ENCODE results near the gene NEDD4.
"Not testable (repeated sequence)": the region's sequence is repeated elsewhere in the genome, so short reads cannot be mapped to it uniquely, and the experiment has no call there.

The NEDD4 gene

GRCh38 chr15:55821740-55822139, 171.7 kb downstream of the NEDD4 start:
- DNase-seq: not testable (repeated sequence)

- no peak for DNase-seq
These were observed 173.4 kb downstream of the NEDD4 start for GRCh38 chr15:55820043-55820442.

GRCh38 chr15:55819397-55820034, 173.9 kb downstream of the NEDD4 start:
- no peak for DNase-seq

- no peak for DNase-seq
These were observed 177.4 kb downstream of the NEDD4 start for GRCh38 chr15:55816017-55816416.

GRCh38 chr15:55802600-55803376, 190.6 kb downstream of the NEDD4 start:
- no peak for DNase-seq

- no peak for DNase-seq
These were observed 193.2 kb downstream of the NEDD4 start for GRCh38 chr15:55800216-55800615.

- peak; percentile 12 to 56 for DNase-seq
These were observed 193.9 kb downstream of the NEDD4 start for GRCh38 chr15:55799291-55800212.

GRCh38 chr15:55796321-55796965, 197.0 kb downstream of the NEDD4 start:
- no peak for DNase-seq

GRCh38 chr15:55795031-55795430, 198.4 kb downstream of the NEDD4 start:
- DNase-seq: no peak

GRCh38 chr15:55791551-55792400, 201.6 kb downstream of the NEDD4 start:
- DNase-seq: no peak

- peak in 1 of 2 experiments; percentile 24 for DNase-seq
These were observed 204.2 kb downstream of the NEDD4 start for GRCh38 chr15:55789066-55789660.

- no peak for DNase-seq
These were observed 207.1 kb downstream of the NEDD4 start for GRCh38 chr15:55786341-55786740.

- not testable (repeated sequence) for DNase-seq
These were observed 207.8 kb downstream of the NEDD4 start for GRCh38 chr15:55785593-55785992.

GRCh38 chr15:55784286-55784685, 209.1 kb downstream of the NEDD4 start:
- DNase-seq: no peak

- DNase-seq: no peak
These were observed 210.5 kb downstream of the NEDD4 start for GRCh38 chr15:55782901-55783300.

- no peak for DNase-seq
These were observed 213.1 kb downstream of the NEDD4 start for GRCh38 chr15:55780292-55780691.

- DNase-seq: no peak
These were observed 214.5 kb downstream of the NEDD4 start for GRCh38 chr15:55778932-55779331.
